NCI-H748 (cell line): ENCODE measurements around the gene TIMM13.
"Not testable (repeated sequence)": the region's sequence is repeated elsewhere in the genome, so short reads cannot be mapped to it uniquely, and the experiment has no call there.

Source experiments
- DNase-seq: peaks from one replicate; lab custom pipeline; 2025; ENCODE audit not compliant: unreplicated experiment; lab: John Stamatoyannopoulos, UW

Gene TIMM13

DNA sequence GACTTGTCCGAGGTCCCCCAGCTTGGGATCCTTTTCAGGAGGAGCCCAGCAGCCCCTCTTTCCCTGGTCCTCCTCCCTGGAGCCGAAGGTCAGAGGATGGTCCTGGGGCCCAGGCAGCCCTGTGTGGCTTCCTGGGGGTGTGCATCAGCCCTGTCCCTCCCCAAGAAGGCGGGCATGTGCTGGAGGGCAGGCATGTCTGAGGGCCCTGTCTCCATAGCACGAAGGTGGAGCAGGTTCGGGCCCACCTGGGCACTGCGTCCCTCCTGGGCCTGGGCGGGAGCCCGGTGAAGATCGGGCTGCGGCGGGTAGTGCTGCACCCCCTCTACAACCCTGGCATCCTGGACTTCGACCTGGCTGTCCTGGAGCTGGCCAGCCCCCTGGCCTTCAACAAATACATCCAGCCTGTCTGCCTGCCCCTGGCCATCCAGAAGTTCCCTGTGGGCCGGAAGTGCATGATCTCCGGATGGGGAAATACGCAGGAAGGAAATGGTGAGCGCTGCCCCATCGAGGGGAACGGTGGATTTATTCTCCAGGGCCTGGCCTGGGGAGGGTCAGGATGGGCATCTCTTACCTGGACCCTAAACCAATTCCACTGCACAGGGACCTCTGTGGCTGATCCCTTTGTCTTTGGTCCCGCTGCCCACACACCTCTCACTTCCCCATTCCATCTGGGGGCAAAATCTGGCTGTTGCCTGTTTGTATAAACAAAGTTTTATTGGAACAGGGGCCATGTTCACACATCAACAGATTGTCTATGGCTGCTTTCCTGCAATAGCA, 10.9 kb downstream of the TIMM13 start:
- no peak for DNase-seq

DNA sequence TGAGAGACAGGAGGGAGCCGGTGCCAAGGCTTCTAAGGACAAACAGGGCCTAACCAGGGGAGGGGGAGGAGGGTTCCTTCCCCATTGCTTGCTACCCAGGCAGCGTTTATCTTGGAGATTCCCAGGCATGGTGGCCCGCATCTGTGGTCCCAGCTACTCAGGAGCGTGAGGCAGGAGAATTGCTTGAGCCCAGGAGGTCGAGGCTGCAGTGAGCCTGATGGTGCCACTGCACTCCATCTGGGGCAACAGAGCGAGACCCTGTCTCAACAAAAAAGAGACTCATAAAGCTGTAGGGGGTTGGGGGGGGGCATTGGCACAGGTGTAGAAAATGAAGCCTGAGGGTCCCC, 11.4 kb downstream of the TIMM13 start:
- no peak for DNase-seq

DNA sequence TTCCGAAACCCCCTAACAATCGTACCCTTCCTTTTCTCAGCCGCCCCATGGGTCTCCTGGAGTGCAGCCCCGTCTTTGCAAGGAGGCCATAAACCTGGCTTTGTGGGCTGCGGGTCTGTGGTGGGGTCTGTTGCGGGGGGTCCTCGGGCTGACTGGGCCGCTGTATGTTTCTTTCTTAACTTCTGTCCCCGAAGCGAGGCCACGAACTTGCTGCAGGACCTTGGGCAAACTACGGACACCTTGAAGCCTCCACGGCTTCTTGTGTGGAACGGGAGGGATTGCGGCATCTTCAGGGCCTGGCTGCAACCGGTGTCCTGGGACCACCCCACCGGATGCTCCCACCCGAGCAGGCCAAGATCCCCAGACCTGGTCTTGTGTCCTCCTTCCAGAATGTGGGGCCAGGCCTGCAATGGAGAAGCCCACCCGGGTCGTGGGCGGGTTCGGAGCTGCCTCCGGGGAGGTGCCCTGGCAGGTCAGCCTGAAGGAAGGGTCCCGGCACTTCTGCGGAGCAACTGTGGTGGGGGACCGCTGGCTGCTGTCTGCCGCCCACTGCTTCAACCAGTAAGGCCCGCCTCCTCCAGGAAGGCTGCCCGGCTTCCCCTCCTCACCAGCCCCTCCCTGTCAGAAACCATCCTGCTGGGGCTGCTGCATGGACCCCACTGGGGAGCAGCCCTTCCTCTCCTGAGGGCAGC, 12.0 kb downstream of the TIMM13 start:
- DNase-seq: no peak

DNA sequence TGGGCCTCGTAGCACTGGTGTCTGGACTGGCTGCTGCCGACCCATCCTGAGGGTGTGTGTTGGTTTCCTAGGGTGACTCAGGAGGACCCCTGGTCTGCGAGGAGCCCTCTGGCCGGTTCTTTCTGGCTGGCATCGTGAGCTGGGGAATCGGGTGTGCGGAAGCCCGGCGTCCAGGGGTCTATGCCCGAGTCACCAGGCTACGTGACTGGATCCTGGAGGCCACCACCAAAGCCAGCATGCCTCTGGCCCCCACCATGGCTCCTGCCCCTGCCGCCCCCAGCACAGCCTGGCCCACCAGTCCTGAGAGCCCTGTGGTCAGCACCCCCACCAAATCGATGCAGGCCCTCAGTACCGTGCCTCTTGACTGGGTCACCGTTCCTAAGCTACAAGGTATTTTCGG, 13.8 kb downstream of the TIMM13 start:
- no peak for DNase-seq

DNA sequence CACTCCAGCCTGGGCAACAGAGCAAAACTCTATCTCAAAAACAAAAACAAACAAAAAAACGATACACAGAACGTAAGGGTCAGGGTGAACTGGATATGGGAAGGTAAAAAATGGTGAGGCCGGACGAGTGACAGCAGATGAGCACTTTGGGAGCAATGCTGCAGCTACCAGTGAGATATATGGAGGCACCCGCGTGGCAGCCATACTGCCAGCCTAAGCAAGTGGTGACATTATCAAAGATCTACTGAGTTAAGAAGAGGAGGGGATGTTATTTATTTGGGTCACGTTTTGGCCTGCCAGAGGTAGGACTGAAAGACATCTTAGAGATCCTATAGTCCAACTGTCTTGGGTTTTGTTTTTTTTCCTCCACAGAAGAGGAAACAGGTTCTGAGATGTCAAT, 14.2 kb downstream of the TIMM13 start:
- DNase-seq: no peak

DNA sequence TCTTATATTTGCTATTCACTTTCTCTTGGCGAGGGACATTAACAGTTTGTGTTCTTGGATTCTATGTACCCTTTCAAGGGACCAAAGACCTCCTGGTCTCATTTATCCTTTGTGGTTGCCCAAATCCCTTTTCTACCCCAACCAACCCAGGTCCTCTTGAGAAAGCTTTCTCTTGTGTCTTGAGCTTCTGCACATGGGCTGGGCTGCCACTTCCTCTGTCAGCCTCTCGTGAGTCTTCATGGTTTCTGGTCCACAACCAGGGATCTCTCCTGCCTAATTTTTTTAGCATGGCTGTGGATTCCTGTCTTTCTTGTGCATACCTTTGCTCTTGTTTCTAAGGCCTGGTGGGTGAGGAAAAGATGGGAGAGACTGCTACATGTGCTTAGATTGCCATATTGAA, 14.9 kb downstream of the TIMM13 start:
- no peak for DNase-seq

DNA sequence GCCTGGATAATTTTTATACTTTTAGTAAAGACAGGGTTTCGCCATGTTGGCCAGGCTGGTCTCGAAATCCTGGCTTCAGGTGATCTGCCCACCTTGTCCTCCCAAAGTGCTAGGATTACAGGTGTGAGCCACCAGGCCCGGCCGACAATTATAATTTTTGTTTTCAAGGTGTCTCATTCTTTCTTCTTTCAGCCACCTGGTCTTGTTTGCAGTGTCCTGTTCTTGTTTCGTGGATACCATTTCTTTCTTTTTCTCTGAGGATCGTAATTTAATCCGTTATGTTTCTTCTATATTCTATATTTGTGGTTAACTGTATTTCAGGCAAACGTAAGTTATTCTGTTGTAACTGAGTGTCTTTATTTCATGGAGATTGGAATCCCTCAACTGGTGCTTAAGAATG, 15.7 kb downstream of the TIMM13 start:
- no peak for DNase-seq

DNA sequence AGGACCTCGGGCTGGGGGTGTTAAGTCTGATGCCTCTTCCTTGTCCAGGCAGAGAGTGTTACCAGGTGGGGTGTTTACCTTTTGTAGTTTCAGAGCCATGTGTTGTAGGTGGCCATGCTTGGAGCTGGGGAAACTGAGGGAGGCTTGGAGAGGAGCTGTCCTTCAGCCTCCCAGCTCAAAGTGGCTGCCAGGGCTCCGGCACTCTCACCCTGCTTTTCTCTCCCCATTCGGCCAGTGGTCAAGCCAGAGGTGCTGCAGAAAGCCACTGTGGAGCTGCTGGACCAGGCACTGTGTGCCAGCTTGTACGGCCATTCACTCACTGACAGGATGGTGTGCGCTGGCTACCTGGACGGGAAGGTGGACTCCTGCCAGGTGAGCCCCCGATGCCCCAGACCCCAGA, 17.4 kb downstream of the TIMM13 start:
- DNase-seq: no peak

DNA sequence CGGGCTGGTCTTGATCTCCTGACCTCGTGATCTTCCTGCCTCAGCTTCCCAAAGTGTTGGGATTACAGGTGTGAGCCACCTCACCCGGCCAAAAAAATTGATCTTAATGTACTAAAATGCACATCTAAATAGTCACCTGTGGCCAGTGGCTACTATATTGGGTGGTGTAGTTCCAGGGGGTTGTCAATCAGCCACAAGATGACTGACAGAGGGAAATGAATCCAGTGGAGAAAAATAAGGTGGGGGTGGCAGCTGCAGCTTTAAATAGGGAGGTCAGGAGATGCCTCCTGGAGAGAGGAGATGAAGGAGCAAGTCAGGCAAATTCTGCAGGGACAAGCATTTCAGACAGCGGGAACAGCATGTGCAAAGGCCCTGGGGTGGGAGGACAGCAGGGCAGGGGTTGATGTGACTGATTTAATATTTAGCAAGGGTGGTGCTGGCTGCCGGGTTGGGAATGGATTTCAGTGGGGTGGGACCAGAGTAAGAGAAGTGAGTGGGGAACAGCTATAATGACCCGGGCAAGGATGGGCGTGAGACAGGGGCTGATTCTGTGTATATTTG, 18.0 kb downstream of the TIMM13 start:
- DNase-seq: no peak

DNA sequence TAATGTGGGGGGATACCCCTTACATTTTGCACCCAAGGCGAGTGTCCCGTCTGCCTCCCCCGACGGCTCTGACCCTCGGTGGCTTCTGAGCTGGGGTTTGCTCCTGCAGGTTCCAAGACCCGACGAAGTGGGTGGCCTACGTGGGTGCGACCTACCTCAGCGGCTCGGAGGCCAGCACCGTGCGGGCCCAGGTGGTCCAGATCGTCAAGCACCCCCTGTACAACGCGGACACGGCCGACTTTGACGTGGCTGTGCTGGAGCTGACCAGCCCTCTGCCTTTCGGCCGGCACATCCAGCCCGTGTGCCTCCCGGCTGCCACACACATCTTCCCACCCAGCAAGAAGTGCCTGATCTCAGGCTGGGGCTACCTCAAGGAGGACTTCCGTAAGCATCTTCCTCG, 19.1 kb downstream of the TIMM13 start:
- DNase-seq: no peak

DNA sequence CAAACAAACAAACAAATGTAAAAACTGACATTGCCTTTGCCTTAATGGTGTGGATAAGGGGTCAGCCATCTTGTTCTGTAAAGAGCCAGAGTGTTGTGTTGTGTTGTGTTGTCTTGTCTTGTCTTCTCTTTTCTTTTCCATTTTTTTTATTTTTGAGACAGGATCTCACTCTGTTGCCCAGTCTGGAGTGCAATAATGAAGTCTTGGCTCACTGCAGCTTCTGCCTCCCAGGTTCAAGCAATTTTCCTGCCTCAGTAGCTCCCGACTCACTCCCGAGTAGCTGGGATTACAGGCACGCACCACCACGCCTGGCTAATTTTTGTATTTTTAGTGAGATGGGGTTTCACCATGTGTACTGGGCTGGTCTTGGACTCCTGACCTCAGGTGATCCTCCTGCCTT, 27.8 kb downstream of the TIMM13 start:
- DNase-seq: no peak

DNA sequence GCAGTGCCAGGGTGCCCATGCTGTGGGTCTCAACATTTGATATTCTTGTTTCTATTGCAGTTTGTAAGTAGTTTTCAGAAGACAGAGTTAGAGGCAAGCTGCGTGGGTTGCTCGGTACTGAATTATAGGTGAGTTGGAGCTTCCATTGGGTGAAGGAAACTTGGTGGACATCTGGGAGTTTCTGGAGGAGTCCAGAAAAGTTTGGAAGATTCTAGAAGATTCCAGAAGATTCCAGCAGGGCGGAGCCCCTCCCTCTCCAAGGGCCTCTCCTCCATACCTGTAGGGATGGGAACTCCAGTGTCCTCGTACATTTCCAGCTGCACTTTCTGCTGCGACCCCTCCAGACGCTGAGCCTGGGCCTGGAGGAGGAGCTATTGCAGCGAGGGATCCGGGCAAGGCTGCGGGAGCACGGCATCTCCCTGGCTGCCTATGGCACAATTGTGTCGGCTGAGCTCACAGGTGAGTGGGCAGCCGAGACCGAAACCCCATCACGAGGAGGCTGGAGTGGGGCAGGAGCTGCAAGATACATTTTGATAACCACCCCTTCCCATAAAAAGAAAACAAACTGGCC, 28.6 kb downstream of the TIMM13 start:
- no peak for DNase-seq

DNA sequence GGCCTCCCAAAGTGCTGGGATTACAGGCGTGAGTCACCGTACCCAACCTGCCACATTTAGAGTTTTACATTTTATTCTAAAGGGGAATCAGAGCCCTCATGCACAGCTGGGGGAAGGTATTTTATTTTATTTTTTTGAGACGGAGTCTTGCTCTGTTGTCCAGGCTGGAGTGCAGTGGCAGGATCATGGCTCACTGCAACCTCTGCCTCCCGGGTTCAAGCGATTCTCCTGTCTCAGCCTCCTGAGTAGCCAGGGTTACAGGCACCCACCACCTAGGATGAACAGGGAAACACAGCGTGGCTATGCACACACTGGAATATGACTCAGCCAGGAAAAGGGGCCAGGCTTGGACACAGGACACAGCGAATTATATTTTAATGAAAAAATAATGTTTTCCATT, 30.2 kb downstream of the TIMM13 start:
- not testable (repeated sequence) for DNase-seq

DNA sequence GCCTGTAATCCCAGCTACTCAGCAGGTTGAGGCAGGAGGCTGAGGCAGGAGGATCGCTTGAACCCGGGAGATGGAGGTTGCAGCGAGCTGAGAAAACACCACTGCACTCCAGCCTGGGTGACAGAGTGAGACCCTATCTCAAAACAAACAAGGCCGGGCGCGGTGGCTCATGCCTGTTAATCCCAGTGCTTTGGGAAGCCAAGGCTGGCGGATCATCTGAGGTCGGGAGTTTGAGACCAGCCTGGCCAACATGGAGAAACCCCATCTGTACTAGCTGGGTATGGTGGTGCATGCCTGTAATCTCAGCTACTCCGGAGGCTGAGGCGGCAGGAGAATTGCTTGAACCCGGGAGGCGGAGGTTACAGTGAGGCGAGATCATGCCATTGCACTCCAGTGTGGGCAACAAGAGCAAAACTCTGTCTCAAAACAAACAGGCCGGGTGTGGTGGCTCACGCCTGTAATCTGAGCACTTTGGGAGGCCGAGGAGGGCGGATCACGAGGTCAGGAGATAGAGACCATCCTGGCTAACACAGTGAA, 32.0 kb downstream of the TIMM13 start:
- not testable (repeated sequence) for DNase-seq

DNA sequence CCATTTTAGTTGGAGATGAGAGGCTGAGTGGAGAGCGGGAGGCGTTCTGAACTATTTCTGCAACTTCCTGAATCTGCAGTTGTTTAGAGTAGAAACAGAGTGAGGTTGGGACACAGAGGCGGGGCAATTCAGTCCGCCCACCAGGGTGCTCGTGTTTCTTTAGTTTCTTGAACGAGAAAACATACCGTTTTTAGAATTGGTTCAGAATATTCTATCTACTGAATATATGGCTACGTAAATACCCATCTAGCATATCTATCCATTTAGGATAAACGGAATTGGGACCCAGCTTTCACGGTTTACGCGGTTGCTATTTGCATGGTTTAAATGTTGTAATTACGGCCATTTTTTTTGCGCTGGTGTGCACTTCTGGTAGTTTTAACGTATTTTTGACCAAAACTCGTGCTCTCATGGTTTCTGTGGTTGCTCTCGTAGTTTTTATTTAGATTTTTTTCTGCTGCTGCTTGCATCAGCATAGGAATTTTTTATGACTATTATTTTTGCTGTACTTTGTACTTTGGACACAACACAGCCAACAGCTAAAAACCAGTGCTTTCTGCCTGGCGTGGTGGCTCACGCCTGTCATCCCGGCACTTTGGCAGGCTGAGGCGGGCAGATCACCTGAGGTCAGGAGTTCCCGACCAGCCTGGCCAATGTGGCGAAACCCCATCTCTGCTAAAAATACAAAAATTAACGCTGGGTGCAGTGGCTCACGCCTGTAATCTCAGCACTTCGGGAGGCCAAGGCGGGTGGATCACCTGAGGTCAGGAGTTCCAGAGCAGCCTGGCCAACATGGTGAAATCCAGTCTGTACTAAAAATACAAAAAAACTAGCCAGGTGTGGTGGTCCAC, 32.7 kb downstream of the TIMM13 start:
- no peak for DNase-seq

DNA sequence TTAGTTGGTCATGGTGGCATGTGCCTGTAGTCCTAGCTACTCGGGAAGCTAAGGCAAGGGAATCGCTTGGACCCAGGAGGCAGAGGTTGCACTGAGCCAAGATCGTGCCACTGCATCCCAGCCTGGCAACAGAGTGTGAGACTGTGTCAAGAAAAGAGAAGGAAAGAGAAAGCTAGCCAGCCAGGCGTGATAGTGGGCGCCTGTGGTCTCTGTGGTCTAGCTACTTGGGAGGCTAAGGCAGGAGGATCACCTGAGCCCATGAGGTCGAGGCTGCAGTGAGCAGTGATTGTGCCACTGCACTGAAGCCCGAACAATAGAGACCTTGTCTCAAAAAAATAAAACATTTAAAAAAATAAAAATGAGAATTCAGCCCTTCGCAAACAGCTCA, 33.3 kb downstream of the TIMM13 start:
- no peak for DNase-seq

DNA sequence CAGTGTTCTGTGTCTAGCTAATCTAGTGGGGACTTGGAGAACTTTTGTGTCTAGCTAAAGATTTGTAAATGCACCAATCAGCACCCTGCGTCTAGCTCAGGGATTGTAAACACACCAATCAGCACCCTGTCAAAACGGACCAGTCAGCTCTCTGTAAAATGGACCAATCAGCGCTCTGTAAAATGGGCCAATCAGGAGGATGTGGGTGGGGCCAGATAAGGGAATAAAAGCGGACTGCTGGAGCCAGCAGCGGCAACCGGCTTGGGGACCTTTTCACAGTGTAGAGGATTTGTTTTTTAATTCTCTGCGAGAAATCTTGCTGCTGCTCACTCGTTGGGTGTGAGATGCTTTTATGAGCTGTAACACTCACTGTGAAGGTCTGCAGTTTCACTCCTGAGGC, 34.5 kb downstream of the TIMM13 start:
- peak; percentile 6 for DNase-seq

DNA sequence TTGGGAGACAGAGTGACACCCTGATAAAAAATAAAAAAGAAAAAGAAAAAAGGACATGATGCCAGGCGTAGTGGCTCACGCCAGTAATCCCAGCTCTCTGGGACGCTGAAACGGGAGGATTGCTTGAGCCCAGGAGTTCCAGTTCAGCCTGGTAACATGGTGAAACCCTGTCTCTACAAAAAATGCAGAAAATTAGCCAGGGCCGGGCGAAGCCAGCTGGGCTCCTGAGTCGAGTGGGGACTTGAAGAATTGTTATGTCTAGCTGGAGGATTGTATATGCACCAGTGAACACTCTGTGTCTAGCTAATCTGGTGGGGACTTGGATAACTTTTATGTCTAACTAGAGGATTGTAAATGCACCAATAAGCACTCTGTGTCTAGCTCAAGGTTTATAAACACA, 35.0 kb downstream of the TIMM13 start:
- DNase-seq: no peak

DNA sequence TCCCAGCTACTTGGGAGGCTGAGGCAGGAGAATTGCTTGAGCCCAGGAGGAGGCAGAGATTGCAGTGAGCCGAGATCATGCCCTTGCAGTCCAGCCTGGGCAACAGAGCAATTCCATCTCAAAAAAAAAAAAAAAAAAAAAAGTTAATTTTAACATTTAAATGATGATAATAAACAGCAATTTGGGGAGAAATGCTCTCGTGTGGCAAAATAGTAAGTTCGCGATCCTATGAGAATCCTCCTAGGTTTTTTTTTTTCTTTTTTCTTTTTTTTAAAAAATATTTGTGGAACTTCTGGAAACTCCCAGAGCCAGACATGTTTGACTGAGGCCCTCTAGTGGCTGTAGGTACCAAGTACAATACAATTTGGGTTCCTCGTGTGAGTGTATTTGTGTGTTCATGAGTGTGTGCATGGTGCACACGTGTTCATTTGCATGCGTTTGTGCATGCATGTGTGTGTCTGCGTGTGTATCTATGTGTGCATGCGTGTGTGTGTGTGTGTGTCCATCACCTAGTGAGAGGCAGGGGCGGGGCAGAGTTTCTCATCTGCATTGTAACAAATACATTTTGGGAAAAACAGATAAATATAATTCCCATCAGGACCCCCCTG, 36.2 kb downstream of the TIMM13 start:
- peak; percentile 60 for DNase-seq

DNA sequence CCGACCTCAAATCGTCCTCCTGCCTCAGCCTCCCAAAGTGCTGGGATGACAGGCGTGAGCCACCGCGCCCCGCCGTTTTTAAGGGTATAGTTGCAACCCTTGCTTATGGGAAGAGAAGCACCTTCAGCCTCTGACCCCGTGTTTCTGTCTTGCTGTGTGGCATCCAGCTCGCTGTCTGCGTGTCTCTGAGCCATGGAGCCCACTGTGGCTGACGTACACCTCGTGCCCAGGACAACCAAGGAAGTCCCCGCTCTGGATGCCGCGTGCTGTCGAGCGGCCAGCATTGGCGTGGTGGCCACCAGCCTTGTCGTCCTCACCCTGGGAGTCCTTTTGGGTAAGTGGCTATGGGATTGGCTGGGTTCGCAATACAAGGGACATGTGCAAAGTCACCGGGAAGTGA, 37.8 kb downstream of the TIMM13 start:
- DNase-seq: no peak
